Epithelial cell of esophagus (primary cell): ENCODE results near the gene VSTM5.
A peak's percentile ranks its signal among the peaks of the same experiment; 100 is the strongest.
"Not testable (repeated sequence)": the region's sequence is repeated elsewhere in the genome, so short reads cannot be mapped to it uniquely, and the experiment has no call there.

Experiments
- DNase-seq: peaks from one replicate; pipeline ENCODE4 v3.0.0; 2010; ENCODE audit warnings: low read depth
- H3K4me3 ChIP-seq: 2 replicates; pipeline ENCODE4 v1.5.1; 2011; ENCODE audit warnings: mild to moderate bottlenecking, low read length, control low read depth
- CTCF ChIP-seq: IDR thresholded peaks from 2 replicates; pipeline ENCODE4 v1.5.1; 2011; ENCODE audit warnings: low read depth, mild to moderate bottlenecking, low read length, control low read depth, inconsistent platforms; ENCODE audit not compliant: insufficient read depth; ENCODE audit errors: missing control alignments

VSTM5 gene

GRCh38 chr11:93870616-93871015 is 20.2 kb upstream of the VSTM5 start:
- H3K4me3 ChIP-seq: no peak overlapping the region
- DNase-seq: no peak
- no peak for TF ChIP-seq CTCF

GRCh38 chr11:93869830-93870229 is 19.4 kb upstream of the VSTM5 start:
- no peak for TF ChIP-seq CTCF
- DNase-seq: no peak
- H3K4me3 ChIP-seq: no peak overlapping the region

- DNase-seq, H3K4me3 ChIP-seq: not testable (repeated sequence)
- peak; percentile 16 for TF ChIP-seq CTCF
These were observed 18.0 kb upstream of the VSTM5 start for GRCh38 chr11:93868404-93868803.

GRCh38 chr11:93861808-93862207 is 11.4 kb upstream of the VSTM5 start:
- no peak for DNase-seq

GRCh38 chr11:93858121-93858775 is 7.8 kb upstream of the VSTM5 start:
- no peak overlapping the region for H3K4me3 ChIP-seq
- no peak for DNase-seq
- no peak for TF ChIP-seq CTCF

More at GRCh38 chr11:93861808-93862207, 11.4 kb upstream of the VSTM5 start:
- no peak for TF ChIP-seq CTCF
- no peak overlapping the region for H3K4me3 ChIP-seq

GRCh38 chr11:93857413-93858120 is 7.1 kb upstream of the VSTM5 start:
- no peak overlapping the region for H3K4me3 ChIP-seq
- no peak for DNase-seq
- TF ChIP-seq CTCF: no peak
